NCI-H2227 (cell line): ENCODE results near the gene GABARAPL2.
A peak's percentile ranks its signal among the peaks of the same experiment; 100 is the strongest.

Experiments
- DNase-seq: peaks from one replicate; lab custom pipeline; 2025; ENCODE audit not compliant: unreplicated experiment; lab: John Stamatoyannopoulos, UW

Gene GABARAPL2

DNA sequence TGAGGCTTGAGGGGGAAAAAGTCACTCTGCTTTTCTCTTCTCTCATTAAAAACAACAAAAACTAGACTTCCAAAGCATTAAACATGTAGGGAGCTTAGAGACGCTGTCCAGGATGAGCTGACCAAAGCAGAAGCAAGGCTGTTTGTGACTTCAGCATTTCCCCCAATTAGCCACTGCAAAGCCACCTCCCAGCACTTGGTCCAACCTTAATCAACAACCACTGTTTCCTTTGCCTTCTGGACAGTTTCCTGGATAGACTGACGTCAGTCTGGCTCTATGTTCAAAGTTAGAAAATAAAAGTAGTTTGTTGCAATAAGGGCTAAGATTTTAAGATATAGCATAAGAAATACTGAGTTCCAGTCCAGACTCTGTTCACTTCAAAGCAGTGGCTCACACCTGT is 13.2 kb upstream of the GABARAPL2 start:
- no peak for DNase-seq

DNA sequence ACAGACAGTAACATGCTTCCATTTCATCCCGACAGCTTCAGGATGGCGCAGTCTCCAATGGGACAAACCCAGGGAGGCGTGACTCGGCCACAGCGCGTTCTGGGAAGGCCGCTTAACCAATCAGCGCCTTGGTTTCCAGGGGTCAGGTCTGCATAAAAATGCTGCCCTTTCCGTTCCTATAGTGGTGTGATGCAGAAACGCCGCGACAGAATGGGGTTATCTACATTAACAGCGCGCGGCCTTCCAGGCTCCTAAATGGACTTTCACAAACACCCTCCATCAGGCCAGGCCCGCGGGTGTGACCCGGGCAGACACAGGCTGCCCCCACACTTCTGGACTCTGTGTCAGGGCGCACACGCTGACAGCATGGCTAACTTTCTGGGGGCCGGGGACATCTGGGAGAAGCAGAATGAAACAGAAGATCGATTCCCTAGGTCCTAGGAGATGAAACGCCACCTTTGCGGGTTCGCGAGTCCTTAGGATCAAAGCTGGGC is 10.9 kb upstream of the GABARAPL2 start:
- DNase-seq = peak; percentile 91

DNA sequence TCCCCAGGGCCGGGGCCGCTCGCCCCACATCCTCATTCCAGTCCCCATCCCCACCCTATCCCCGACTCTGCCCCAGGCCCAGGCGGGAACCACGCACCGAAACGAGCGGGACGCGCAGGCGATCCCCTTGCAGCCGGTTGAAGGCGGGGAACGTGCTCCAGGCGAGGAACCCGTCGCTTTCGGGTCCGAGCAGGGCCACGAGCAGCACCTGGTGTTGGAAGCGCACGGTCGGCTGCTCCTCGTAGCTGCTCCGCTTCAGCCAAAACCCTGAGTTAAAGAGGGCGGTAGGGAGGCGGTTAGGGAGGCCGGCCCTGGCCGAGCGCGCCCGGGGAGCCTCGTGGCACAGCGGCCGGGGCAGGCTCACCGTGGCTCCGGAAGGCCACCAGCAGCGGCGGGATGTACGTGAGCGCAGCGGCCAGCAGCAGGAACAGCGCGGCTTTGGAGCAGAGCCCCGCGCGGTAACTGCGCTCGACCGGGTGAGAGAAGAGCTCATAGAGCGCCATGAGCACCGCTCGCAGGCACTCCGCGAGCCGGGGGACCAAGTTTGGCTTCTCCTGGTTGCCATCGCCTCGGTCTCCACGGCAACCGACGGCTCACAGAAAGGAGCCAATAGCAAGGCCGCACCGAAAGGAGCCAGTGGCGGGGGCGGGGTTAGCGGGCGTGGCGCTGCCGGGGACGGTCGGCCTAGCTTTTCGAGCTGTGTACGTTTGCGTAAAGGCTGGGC is 10.3 kb upstream of the GABARAPL2 start, which contains the start of gene TMEM231:
Gene TMEM231 (minus strand): TSS at position 546 of the 724 bp plus-strand sequence. CDS start 43 bp downstream, at position 503.
- peak; percentile 93 for DNase-seq

DNA sequence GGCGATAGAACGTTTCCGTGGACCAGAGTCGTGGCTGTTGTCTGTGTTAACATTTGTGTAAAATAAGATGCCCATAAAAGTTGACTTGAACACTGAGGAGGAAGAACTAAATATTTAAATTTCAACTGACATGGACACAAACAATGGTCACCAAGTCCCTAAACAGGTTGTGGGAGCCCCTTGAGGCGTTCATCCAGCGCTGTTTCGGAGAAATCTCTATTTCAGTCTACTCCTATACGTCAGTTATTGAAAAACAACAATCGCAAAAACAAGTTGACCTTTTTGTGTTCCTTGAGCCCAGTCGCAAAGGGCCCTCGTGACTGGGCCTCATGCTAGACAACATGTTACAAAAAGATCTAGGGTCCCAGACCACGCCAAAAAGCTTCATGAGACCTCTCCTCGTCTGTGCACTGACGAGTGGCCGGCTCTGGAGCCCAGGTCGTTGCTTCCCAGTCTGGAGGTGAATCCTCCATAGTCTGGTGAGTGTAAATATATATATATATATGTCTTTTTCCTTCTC is 9.7 kb upstream of the GABARAPL2 start:
- DNase-seq = peak; percentile 38

DNA sequence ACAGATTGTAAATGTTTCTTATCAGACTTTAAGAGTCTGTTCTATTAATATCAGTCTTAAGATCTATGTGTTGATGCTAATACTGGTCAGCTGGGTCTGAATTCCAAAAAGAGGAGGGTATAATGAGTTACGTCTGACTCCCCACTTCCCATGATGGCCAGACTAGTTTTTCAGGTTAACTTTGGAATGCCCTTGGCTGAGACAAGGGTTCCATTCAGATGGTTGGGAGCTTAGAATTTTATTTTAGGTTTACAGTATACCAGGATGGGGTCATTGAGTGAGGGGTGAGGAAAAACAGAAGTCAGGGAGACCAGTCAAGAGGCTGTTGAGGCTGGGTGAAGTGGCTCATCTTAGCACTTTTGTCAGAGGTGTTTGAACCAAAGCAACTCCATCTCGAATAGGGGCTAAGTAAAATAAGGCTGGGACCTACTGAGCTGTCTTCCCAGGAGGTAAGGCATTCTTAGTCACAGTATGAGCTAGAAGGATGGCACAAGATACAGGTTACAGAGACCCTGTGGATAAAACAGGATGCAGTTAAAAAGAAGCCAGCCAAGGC is 7.3 kb upstream of the GABARAPL2 start:
- DNase-seq = no peak

DNA sequence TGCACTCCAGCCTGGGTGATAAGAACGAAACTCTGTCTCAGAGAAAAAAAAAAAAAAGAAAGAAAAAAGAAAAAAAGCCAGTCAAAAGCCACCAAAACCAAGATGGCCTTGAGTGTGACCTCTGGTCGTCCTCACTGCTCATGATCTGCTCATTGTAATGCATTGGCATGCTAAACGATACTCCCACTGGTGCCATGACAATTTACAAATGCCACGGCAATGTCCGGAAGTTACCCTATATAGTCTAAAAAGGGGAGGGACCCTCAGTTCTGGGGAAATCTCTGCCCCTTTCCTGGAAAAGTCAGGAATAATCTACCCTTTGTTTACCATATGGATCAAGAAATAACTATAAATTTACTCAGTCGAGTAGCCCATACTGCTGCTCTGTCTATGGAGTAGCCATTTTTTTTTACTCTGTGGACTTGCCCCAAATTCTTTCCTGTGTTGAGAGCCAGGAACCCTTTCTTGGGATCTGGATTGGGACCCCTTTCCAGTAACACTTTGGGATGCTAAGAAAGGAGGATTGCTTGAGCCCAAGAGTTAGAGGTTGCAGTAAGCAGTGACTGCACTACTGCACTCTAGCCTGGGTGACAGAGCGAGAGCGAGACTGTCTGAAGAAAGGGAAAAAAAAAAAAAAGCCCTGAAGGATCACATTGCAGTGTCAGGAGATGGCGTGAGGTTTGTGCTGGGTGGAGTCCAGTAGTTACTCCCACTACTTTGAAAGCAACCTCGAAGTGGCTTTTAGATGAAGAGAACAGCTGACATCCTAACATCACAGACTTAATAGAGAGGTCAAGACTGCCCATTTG is 6.4 kb upstream of the GABARAPL2 start:
- peak; percentile 27 for DNase-seq

DNA sequence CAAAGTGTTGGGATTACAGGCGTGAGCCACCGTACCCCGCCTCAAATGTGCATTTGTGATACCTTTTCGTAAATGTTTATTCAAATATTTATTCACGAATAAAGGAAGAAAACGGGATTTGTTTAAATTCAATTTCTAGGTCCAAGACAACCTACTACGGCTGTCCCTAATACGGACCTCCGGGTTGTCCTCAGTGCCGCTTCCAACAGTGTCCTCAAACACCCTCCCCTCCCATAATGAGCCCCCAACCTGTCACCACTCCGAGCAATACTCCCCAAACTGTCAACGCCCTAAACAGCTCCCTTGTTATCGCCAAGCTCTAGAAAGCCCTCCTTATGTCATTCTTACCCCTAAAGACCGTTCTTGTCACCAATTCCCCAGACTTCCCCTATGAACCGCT is 539 bp upstream of the GABARAPL2 start:
- DNase-seq = no peak

DNA sequence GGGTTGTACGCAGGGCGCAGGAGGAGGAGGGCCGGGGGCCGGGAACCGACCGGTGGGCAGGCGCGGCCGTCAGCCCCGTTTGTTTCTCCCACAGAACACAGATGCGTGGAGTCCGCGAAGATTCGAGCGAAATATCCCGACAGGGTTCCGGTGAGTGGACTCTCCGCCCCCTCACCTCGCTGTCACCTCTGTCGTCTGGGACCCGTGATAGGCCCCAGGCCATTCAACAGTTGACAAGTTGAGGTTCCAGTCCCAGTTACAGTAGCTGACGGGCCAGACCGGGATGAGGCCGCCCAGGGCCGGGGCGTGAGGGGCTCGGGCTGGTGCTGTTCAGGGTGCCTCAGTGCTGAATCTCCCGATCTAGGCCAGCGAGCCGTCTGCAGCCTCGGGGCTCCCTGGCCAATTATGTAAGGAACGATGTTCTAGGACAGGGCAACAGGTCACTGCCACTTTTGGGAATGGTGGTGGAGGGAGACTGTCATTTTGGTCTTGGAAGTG is 628 bp downstream of the GABARAPL2 start:
- no peak for DNase-seq

DNA sequence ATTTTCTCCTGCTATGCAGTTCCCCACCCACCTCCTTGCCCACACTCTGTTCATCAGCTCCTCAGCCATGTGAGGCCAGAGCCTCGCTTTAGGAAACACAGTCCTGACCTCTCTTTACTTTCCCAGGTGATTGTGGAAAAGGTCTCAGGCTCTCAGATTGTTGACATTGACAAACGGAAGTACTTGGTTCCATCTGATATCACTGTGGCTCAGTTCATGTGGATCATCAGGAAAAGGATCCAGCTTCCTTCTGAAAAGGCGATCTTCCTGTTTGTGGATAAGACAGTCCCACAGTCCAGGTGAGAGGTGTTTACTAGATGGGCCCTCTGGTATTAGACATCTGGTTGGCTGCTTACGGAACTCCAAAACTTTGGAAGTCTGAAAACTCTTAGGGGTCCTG is 1.7 kb downstream of the GABARAPL2 start:
- DNase-seq = no peak

DNA sequence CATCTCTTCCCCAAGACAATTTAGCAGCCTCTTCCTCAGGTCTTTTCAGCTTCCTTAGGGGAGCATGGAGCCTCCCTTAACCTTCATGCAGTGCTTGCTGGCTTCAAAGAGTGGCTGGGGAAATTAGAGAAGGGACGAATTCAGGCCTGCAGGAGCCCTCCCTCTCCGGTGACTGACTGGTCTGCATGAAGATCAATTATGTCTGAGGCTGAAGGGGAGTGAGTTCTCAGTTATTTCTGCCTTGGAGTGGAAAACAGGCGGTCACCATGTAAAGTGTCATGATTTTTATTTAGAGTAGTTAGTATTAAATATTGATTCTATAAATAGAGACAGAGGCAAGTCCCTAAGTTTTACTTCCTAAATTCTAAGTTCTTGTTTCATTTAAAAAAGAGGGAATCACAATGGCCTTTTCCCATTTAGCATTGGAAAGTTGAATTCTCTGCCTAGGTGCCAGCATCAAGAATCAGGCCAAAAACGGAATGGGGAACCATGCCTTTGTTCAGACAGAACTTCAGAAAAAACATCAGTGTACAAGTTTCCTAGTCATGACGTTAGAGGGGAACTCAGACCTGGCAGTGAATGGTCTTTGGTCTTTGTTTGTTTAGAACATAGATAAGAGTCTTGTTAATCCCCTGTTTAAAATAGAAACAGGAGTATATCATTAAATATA is 4.4 kb downstream of the GABARAPL2 start:
- no peak for DNase-seq

DNA sequence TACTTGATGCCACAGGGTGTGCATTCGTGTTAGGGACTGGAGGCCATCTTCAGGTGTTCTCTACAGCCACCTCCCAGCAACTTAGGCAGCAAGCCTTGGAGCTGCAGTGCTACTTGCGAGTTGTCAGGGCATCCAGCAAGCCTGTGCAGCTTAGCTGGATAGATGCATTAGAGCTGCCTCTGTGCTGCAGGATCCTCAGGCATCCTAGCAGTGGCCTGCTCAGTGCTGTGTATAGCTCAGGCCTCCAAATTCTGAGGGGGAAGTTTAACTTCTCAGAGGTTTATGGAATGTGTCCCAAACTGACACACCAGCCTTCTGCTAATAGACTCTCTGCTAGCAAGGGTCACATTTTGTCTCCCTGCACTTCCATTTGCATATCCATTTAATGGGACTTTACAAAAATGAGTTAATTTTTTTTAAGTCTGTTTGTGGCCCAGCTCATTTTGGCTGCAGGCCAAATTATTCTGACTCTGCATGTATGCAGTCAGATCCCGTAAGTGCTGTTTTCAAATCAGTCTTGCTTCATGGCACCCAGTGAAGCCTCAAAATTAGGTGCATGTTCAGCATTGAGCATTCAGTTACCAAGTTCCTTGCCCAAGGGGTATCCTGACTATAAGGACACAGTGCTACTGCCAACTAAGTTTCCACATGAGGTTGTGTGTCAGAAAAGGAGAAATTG is 6.8 kb downstream of the GABARAPL2 start:
- DNase-seq = no peak

DNA sequence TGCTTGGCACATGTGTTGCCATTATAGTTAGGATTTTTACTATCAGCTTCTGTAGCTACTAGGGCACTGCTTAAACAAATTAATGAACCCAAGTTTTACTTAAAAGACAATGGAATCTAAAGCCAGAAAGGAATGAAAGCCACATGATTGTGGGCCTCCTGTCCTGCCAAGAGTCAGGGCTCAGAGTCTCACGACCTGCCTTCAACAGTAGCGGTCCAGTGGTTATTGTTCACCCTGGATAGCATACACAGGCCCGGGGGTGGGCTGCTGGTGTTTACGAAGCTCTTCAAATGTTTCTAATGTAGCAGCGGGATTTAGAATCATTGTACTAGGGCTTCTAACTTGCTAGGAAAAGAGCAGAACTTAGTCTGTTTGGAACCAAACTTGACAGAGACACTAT is 7.8 kb downstream of the GABARAPL2 start:
- no peak for DNase-seq

DNA sequence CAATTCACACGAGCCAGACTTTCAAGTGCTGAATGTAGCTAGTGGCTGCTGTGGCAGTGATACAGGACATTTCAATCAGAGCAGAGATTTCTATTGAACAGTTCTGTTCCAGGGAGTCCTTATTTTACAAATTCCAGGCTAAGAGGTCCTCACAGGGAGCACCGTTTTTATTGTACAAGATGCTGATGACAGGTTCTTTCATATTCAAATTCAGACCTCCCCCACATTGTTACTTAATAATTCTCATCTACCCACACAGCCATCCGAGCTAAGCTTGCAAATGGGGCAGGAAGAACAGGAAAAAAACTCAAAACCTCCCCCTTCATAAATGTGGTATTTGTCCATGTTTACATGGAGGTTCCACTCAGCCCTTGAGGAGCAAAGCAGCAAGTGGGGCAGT is 9.8 kb downstream of the GABARAPL2 start:
- no peak for DNase-seq

DNA sequence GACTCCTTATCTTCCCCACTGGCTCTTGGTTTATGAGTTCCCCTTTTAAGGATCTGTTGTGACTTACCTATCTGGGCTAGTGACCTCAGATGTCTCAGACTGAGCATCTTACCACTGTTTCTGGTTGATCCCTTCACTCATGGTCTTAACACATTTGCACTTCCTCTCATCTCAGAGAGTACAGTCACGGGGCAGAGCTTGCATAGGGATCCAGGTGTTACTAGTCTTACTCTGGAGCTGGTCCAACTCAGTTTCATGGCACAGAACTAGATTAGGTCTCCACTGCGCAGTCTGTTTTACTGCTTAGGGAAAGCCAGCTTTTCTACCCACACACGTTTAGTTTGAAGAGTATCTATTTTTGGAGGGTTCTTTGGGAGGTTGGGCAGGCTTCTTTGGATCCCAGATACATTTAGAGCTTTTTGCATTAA is 10.2 kb downstream of the GABARAPL2 start:
- DNase-seq = no peak

DNA sequence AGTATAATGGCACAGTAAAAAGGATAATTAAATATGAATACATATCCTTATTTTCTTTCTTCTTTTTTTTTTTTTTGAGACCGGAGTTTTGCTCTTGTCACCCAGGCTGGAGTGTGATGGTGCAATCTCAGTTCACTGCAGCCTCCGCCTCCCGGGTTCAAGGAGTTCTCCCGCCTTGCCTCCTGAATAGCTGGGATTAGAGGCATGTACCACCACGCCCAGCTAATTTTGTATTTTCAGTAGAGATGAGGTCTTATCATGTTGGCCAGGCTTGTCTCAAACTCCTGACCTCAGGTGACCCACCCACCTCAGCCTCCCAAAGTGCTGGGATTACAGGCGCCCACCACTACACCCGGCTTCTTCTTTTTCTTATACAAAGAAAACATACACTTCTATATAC is 12.0 kb downstream of the GABARAPL2 start:
- DNase-seq = no peak

DNA sequence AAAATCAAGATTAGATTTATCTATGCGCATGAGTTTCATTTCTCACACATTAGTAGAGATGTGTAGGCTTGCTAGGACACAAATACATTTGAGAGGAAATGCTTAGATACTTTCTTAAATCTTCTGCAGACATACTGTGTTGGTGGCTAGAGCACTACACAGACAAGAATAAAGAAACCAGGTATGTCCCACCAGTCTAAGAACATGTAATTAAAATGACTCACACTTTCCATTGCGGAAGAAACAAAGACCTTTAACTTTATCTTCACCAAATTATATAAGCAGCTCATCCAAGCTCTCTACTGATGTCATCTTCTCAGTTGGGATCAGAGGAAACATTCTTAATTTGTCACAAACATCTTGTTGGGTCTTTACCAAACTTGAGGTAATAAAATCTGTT is 12.5 kb downstream of the GABARAPL2 start:
- DNase-seq = no peak

DNA sequence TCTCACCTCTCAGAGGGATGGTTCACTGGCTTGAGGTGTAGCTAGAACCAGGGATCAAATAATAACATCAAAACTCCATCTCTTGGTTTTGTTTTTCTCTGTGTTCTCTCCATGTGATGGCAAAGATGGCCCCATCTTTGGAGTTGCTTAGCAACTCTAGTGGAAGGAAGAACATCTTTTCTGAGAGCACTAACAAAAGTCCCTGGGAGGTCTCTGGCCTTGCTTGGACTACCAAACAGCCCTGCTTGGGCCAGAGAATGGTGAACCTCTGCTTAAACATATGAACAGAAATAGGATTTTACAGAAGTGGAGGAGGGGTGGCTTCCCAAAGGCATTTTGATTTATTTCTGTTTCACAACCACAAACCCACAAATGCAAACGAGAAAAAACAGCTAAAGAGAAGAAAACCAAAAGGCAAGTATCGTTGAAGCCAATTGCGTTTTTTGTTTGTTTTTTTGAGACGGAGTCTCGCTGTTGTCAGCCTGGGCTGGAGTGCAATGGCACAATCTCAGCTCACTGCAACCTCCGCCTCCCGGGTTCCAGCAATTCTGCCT is 13.2 kb downstream of the GABARAPL2 start:
- no peak for DNase-seq

DNA sequence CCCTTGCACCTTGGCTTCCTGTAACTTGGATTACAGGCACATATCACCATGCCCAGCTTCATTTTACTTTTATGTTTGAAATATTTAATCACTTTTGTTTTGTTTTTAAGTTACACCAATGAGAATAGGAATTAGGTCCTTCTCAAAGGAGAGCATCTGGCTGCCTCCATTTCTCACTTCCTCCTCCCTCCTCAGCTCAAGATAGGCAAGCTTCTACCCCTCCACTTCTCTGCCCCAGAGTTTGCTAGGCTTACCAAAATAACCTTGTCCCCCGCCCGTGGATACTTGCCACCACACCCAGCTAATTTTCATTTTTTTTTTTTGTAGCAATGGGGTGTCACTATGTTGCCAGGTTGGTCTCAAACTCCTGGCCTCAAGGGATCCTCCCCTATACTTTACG is 17.9 kb downstream of the GABARAPL2 start:
- no peak for DNase-seq

DNA sequence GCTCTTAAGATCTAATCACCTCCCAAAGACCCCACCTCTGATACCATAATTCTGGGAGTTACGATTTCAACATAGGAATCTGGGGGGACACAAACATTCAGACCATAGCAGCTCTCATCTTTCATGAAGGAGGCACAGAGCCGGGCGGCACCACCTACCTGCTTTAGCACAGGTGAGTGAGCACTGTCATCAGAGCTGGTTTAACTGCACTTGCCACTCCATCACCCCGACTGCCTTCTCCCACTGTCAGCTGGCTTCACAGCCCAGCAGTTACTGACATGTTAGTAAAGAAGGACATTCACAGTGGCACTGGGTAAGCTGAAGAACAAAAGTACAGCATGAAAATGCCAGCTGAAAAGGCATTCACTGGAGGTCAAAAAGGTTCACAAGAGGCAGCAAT is 22.5 kb downstream of the GABARAPL2 start:
- no peak for DNase-seq

DNA sequence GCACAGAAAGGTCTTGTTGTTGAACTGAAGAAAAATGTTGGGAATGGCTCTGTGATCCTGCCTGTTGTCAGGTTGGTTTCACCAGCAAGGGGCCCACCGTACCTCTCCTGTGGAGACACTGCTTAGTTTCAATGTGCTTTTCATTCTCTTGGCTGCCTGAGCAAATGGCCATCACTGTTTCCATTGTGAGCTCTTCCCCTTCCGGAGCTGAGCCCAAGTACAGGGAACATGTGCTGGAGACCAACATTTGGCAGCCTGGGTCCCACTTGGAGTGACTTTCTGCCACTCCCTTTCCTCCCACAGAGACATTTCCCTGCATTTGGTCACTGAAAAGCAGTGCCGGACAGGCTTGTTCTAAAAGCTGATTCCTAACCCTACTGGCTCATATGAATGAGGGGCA is 23.1 kb downstream of the GABARAPL2 start:
- DNase-seq = no peak
